Prostate gland (tissue), 2 donors: ENCODE data around the gene EEF2KMT.
"Not testable (repeated sequence)": the region's sequence is repeated elsewhere in the genome, so short reads cannot be mapped to it uniquely, and the experiment has no call there.

Experiments used
- CTCF ChIP-seq, 4 experiments: fragments of 200-600 bp in 2 of 4; fragments of 450-650 bp in 2 of 4; sonication (generic) in 2 of 4; IDR thresholded peaks; 1 replicate in 3 of 4; 2 replicates in 1 of 4; pipeline ENCODE4 v1.5.1; 2016 to 2019; ENCODE audit warnings: antibody characterized with exemption in 4 of 4, mild to moderate bottlenecking in 2 of 4, moderate library complexity in 2 of 4
- POLR2A ChIP-seq: fragments of 450-650 bp; IDR thresholded peaks from one replicate; pipeline ENCODE4 v1.6.1; 2016; ENCODE audit warnings: antibody characterized with exemption, mild to moderate bottlenecking

- TF ChIP-seq CTCF (IDR thresholded peaks at IDR 0.05); POLR2A: not testable (repeated sequence)
Observed at GRCh38 chr16:5090592-5090991, 7.0 kb downstream of the EEF2KMT start.
